HEK293 (cell line): ENCODE measurements around the gene THAP11.

ENCODE experiments used
- CTCF ChIA-PET: fragments of 350-600 bp; formaldehyde crosslinking; extraction: SDS; loops from one replicate; lab custom pipeline; 2021; ENCODE audit warnings: antibody characterized with exemption; lab: Yijun Ruan, JAX
- POLR2A ChIA-PET: fragments of 300-600 bp; formaldehyde crosslinking; extraction: SDS; loops from one replicate; lab custom pipeline; 2020; ENCODE audit warnings: antibody characterized with exemption, inconsistent platforms; lab: Yijun Ruan, JAX
- H3K27ac ChIP-seq: fragments of 200-500 bp; sonication (Bioruptor generic); 2 replicates; pipeline ENCODE4 v1.5.1; 2014; ENCODE audit warnings: low read depth, low read length, control low read depth, inconsistent platforms; ENCODE audit errors: extremely low read depth
- H3K36me3 ChIP-seq, 2 experiments: fragments of 200-500 bp in 1 of 2; sonication (Bioruptor generic) in 1 of 2; 1 replicate in 1 of 2; 2 replicates in 1 of 2; pipeline ENCODE4 v1.5.1; 2014 to 2017; ENCODE audit warnings: inconsistent platforms in 2 of 2, low read length in 2 of 2; ENCODE audit not compliant: control insufficient read depth in 2 of 2, insufficient read depth in 1 of 2
- H3K4me1 ChIP-seq: fragments of 200-500 bp; sonication (Bioruptor generic); 2 replicates; pipeline ENCODE4 v1.5.1; 2014; ENCODE audit warnings: mild to moderate bottlenecking, low read length, inconsistent platforms; ENCODE audit not compliant: control insufficient read depth, insufficient read depth
- H3K4me3 ChIP-seq: 2 replicates; pipeline ENCODE4 v1.5.1; 2011; ENCODE audit warnings: low read depth, mild to moderate bottlenecking, control low read depth, low read length, moderate library complexity
- H3K9me3 ChIP-seq: fragments of 200-500 bp; sonication (Bioruptor generic); 2 replicates; pipeline ENCODE4 v1.5.1; 2014; ENCODE audit warnings: low read depth, low read length, inconsistent platforms; ENCODE audit not compliant: control insufficient read depth, insufficient read depth
- EGR2 ChIP-seq: fragments of 450-650 bp; formaldehyde crosslinking; IDR thresholded peaks from 2 replicates; pipeline ENCODE4 v1.5.1; 2016; ENCODE audit warnings: low read depth, missing biosample characterization, missing genetic modification characterization
- FEZF1 ChIP-seq: fragments of 450-650 bp; formaldehyde crosslinking; IDR thresholded peaks from 2 replicates; pipeline ENCODE4 v1.5.1; 2016; ENCODE audit warnings: missing biosample characterization, missing genetic modification characterization
- GLIS2 ChIP-seq: fragments of 450-650 bp; formaldehyde crosslinking; IDR thresholded peaks from 2 replicates; pipeline ENCODE4 v1.5.1; 2016; ENCODE audit warnings: missing biosample characterization, missing genetic modification characterization
- HOXA7 ChIP-seq: sonication (generic); formaldehyde crosslinking; IDR thresholded peaks from 2 replicates; pipeline ENCODE4 v1.8.1; 2022; ENCODE audit warnings: missing genetic modification reagents, borderline replicate concordance
- KLF10 ChIP-seq: fragments of 450-650 bp; IDR thresholded peaks from 2 replicates; pipeline ENCODE4 v1.5.1; 2018; ENCODE audit warnings: missing biosample characterization, mild to moderate bottlenecking, missing genetic modification characterization
- KLF8 ChIP-seq: fragments of 450-650 bp; formaldehyde crosslinking; IDR thresholded peaks from 2 replicates; pipeline ENCODE4 v1.5.1; 2016; ENCODE audit warnings: missing biosample characterization, missing genetic modification characterization
- SP7 ChIP-seq: fragments of 450-650 bp; formaldehyde crosslinking; IDR thresholded peaks from 2 replicates; pipeline ENCODE4 v1.5.1; 2016; ENCODE audit warnings: missing biosample characterization, missing genetic modification characterization
- ZBTB1 ChIP-seq: fragments of 450-650 bp; formaldehyde crosslinking; IDR thresholded peaks from 2 replicates; pipeline ENCODE4 v1.5.1; 2016; ENCODE audit warnings: missing biosample characterization, missing genetic modification characterization
- ZEB2 ChIP-seq: fragments of 450-650 bp; formaldehyde crosslinking; IDR thresholded peaks from 2 replicates; pipeline ENCODE4 v1.5.1; 2016; ENCODE audit warnings: missing biosample characterization, missing genetic modification characterization
- ZFHX2 ChIP-seq: fragments of 450-650 bp; formaldehyde crosslinking; conservative IDR thresholded peaks from 2 replicates; pipeline ENCODE4 v1.5.1; 2016; ENCODE audit warnings: missing biosample characterization, missing genetic modification characterization
- ZFP69B ChIP-seq: fragments of 450-650 bp; formaldehyde crosslinking; IDR thresholded peaks from 2 replicates; pipeline ENCODE4 v1.5.1; 2016; ENCODE audit warnings: missing biosample characterization, missing genetic modification characterization
- ZNF112 ChIP-seq: fragments of 450-650 bp; formaldehyde crosslinking; IDR thresholded peaks from 2 replicates; pipeline ENCODE4 v1.5.0; 2017; ENCODE audit warnings: missing biosample characterization, missing genetic modification characterization
- ZNF121 ChIP-seq: fragments of 450-650 bp; formaldehyde crosslinking; IDR thresholded peaks from 2 replicates; pipeline ENCODE4 v1.5.1; 2016; ENCODE audit warnings: missing biosample characterization, missing genetic modification characterization
- ZNF140 ChIP-seq: fragments of 450-650 bp; formaldehyde crosslinking; IDR thresholded peaks from 2 replicates; pipeline ENCODE4 v1.5.1; 2016; ENCODE audit warnings: missing biosample characterization, missing genetic modification characterization
- ZNF510 ChIP-seq: fragments of 450-650 bp; formaldehyde crosslinking; IDR thresholded peaks from 2 replicates; pipeline ENCODE4 v1.5.1; 2018; ENCODE audit warnings: mild to moderate bottlenecking, missing genetic modification characterization, missing biosample characterization; ENCODE audit not compliant: insufficient replicate concordance
- ZNF660 ChIP-seq: fragments of 450-650 bp; IDR thresholded peaks from 2 replicates; pipeline ENCODE4 v1.5.1; 2018; ENCODE audit warnings: missing biosample characterization, mild to moderate bottlenecking, missing genetic modification characterization
- ZNF768 ChIP-seq: fragments of 450-650 bp; formaldehyde crosslinking; IDR thresholded peaks from 2 replicates; pipeline ENCODE4 v1.5.1; 2018; ENCODE audit warnings: missing biosample characterization, mild to moderate bottlenecking, missing genetic modification characterization
- ZNF837 ChIP-seq: fragments of 450-650 bp; formaldehyde crosslinking; IDR thresholded peaks from 2 replicates; pipeline ENCODE4 v1.5.1; 2016; ENCODE audit warnings: missing biosample characterization, missing genetic modification characterization
- TF ChIP-seq, protein P1 (sequence below): fragments of 450-650 bp; formaldehyde crosslinking; IDR thresholded peaks from 2 replicates; pipeline ENCODE4 v1.5.1; 2016; ENCODE audit warnings: missing biosample characterization, missing genetic modification characterization
- TF ChIP-seq, protein P2 (sequence below): fragments of 450-650 bp; formaldehyde crosslinking; IDR thresholded peaks from 2 replicates; pipeline ENCODE4 v1.5.1; 2016; ENCODE audit warnings: missing biosample characterization, missing genetic modification characterization
- TF ChIP-seq, protein P3 (sequence below): fragments of 450-650 bp; formaldehyde crosslinking; IDR thresholded peaks from 2 replicates; pipeline ENCODE4 v1.5.0; 2017; ENCODE audit warnings: missing biosample characterization, missing genetic modification characterization, borderline replicate concordance

Gene THAP11

DNA sequence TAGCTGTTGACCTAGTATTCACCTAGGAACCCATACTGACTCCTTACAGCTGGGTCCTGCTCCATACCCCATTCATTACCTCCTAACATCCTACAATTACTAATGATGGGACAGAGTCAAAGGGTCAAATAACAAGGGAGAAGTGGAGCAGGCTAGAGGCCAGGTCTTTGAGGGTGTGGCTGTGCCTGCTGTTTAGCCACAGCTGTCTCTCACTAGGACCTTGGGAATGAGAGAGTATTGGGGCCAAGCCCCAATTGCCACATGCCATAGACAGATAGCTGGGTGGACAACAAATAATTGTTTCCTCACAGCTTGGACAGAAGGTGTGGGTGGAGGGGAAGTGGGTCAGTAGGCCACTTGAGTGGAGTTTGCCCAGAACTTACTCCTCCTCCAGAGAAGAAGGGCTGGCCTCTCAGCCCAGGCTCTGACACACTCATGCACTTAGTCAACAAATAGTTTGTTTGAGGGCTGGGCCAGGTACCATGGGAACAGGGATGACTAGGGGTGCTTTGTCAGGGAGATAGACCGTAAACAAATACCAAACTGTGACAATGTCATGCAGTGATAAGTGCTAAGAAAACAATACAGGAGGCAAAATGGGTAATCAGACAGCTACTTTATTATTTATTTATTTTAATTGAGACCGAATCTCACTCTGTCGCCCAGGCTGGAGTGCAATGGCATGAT lies 15.6 kb downstream of the THAP11 start:
- peaks cover 13% of the 10 kb centered on the region for H3K4me1 ChIP-seq
- POLR2A ChIA-PET = interaction anchor here (0.9 kb wide), 1 partner anchor 34 kb away, joined by 3 read pairs; no protein-coding TSS in a partner anchor

DNA sequence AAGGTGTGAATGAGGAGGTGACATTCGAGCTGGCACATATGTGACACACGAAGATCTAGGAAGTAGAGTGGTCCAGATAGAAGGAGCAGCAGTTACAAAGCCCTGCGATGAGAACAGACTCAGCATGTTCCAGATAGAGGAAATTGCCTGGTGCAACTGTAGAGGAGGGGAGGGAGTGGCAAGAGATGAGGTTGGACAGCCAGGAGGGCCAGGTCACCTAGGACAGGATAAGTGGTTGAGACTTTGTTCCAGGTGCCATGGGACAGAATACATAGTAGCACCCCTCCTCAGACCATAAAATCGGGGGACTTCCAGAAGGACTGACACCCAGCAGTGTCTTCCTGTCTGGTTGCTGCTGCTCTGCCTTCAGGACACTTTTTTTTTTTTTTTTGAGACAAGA lies 16.4 kb downstream of the THAP11 start:
- ChIA-PET POLR2A (interaction anchor here (0.9 kb wide), 1 partner anchor 34 kb away, joined by 3 read pairs; no protein-coding TSS in a partner anchor), CTCF (interaction anchor here (0.5 to 1.4 kb wide), 6 partner anchors 14 to 84 kb away, joined by 3 to 5 read pairs (median 4); partner anchors contain the start of gene EDC4)
- Histone ChIP-seq H3K4me1 (peaks cover 15% of the 10 kb centered on the region), H3K27ac (no peak overlapping the region), H3K36me3 (peaks cover 0 to 59% of the 10 kb centered on the region in 2 experiments; a peak in 2 of 3 replicates), H3K4me3 (no peak overlapping the region), H3K9me3 (no peaks in the 10 kb centered on the region)
- no peak for TF ChIP-seq GLIS2
- TF ChIP-seq, protein P1, sequence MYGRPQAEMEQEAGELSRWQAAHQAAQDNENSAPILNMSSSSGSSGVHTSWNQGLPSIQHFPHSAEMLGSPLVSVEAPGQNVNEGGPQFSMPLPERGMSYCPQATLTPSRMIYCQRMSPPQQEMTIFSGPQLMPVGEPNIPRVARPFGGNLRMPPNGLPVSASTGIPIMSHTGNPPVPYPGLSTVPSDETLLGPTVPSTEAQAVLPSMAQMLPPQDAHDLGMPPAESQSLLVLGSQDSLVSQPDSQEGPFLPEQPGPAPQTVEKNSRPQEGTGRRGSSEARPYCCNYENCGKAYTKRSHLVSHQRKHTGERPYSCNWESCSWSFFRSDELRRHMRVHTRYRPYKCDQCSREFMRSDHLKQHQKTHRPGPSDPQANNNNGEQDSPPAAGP (tag by site-specific recombination) = no peak
- no peak for TF ChIP-seq HOXA7 (CRISPR knock-in tag)
- no peak for TF ChIP-seq KLF8 (tag by site-specific recombination)
- TF ChIP-seq SP7 (tag by site-specific recombination) = no peak
- TF ChIP-seq ZNF837 (tag by site-specific recombination) = no peak
- no peak for TF ChIP-seq ZNF140 (tag by site-specific recombination)
- TF ChIP-seq ZNF660 (tag by site-specific recombination) = no peak
- no peak for TF ChIP-seq ZNF121 (tag by site-specific recombination)
- TF ChIP-seq, protein P2, sequence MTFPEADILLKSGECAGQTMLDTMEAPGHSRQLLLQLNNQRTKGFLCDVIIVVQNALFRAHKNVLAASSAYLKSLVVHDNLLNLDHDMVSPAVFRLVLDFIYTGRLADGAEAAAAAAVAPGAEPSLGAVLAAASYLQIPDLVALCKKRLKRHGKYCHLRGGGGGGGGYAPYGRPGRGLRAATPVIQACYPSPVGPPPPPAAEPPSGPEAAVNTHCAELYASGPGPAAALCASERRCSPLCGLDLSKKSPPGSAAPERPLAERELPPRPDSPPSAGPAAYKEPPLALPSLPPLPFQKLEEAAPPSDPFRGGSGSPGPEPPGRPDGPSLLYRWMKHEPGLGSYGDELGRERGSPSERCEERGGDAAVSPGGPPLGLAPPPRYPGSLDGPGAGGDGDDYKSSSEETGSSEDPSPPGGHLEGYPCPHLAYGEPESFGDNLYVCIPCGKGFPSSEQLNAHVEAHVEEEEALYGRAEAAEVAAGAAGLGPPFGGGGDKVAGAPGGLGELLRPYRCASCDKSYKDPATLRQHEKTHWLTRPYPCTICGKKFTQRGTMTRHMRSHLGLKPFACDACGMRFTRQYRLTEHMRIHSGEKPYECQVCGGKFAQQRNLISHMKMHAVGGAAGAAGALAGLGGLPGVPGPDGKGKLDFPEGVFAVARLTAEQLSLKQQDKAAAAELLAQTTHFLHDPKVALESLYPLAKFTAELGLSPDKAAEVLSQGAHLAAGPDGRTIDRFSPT = no peak
- TF ChIP-seq ZNF768 (tag by site-specific recombination) = no peak
- no peak for TF ChIP-seq KLF10 (tag by site-specific recombination)
- TF ChIP-seq ZFP69B (tag by site-specific recombination) = no peak
- TF ChIP-seq, protein P3, sequence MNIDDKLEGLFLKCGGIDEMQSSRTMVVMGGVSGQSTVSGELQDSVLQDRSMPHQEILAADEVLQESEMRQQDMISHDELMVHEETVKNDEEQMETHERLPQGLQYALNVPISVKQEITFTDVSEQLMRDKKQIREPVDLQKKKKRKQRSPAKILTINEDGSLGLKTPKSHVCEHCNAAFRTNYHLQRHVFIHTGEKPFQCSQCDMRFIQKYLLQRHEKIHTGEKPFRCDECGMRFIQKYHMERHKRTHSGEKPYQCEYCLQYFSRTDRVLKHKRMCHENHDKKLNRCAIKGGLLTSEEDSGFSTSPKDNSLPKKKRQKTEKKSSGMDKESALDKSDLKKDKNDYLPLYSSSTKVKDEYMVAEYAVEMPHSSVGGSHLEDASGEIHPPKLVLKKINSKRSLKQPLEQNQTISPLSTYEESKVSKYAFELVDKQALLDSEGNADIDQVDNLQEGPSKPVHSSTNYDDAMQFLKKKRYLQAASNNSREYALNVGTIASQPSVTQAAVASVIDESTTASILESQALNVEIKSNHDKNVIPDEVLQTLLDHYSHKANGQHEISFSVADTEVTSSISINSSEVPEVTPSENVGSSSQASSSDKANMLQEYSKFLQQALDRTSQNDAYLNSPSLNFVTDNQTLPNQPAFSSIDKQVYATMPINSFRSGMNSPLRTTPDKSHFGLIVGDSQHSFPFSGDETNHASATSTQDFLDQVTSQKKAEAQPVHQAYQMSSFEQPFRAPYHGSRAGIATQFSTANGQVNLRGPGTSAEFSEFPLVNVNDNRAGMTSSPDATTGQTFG (tag by site-specific recombination) = no peak

More for the DNA sequence above, 15.6 kb downstream of the THAP11 start:
- Histone ChIP-seq H3K9me3 (no peaks in the 10 kb centered on the region), H3K36me3 (peaks cover 0 to 50% of the 10 kb centered on the region in 2 experiments; a peak in 2 of 3 replicates), H3K4me3 (no peak overlapping the region), H3K27ac (no peak overlapping the region)
- TF ChIP-seq ZNF112 (no peak), EGR2 (peak; percentile 48; the same call in 1 of the 2 replicates), ZFHX2 (tag by site-specific recombination) (0 out of 2 replicates have a peak, but pooled peaks have one; percentile 30), FEZF1 (0 out of 2 replicates have a peak, but pooled peaks have one; percentile 8), ZBTB1 (tag by site-specific recombination) (no peak), ZEB2 (no peak), ZNF510 (tag by site-specific recombination) (no peak)
- CTCF ChIA-PET = interaction anchor here (0.5 to 1.4 kb wide), 5 partner anchors 26 to 136 kb away, joined by 3 to 5 read pairs (median 3); no protein-coding TSS in a partner anchor
